ENCODE data around the gene NECAB2.

Gene NECAB2

GRCh38 chr16:83967838-83968305, at the start of gene NECAB2:
NECAB2 (plus strand) TSS chr16:83968244; CDS start chr16:83968649, 405 bp downstream.
- DNase-seq, result peak; percentile 35

GRCh38 chr16:83920894-83921491, 47.1 kb upstream of the NECAB2 start:
- DNase-seq, result no peak

GRCh38 chr16:83923581-83924365, 44.3 kb upstream of the NECAB2 start:
- no peak for DNase-seq

GRCh38 chr16:83924686-83925085, 43.4 kb upstream of the NECAB2 start:
- no peak for DNase-seq

- DNase-seq, result no peak
Measured at GRCh38 chr16:83925095-83925905, 42.7 kb upstream of the NECAB2 start.

GRCh38 chr16:83925957-83926725, 41.9 kb upstream of the NECAB2 start:
- no peak for DNase-seq

- peak; percentile 43 for DNase-seq
Measured at GRCh38 chr16:83926726-83927397, 41.2 kb upstream of the NECAB2 start.

- DNase-seq, result peak; percentile 38
Measured at GRCh38 chr16:83928341-83929055, 39.5 kb upstream of the NECAB2 start.

GRCh38 chr16:83929811-83930555, 38.1 kb upstream of the NECAB2 start:
- DNase-seq, result no peak

GRCh38 chr16:83930730-83931500, 37.1 kb upstream of the NECAB2 start:
- no peak for DNase-seq

- DNase-seq, result no peak
Measured at GRCh38 chr16:83931556-83931955, 36.5 kb upstream of the NECAB2 start.

- no peak for DNase-seq
Measured at GRCh38 chr16:83932304-83932703, 35.7 kb upstream of the NECAB2 start.

- no peak for DNase-seq
Measured at GRCh38 chr16:83932955-83933673, 34.9 kb upstream of the NECAB2 start.

- no peak for DNase-seq
Measured at GRCh38 chr16:83933885-83934683, 34.0 kb upstream of the NECAB2 start.

- DNase-seq, result no peak
Measured at GRCh38 chr16:83934684-83934977, 33.4 kb upstream of the NECAB2 start.

- DNase-seq, result no peak
Measured at GRCh38 chr16:83935005-83935857, 32.8 kb upstream of the NECAB2 start.

- no peak for DNase-seq
Measured at GRCh38 chr16:83935858-83936255, 32.2 kb upstream of the NECAB2 start.
